GM21367 (cell line): Measurements from ENCODE around the gene CMTR1.

Experiments
- ATAC-seq: cut with Tn5 transposase; IDR thresholded peaks from one replicate; pipeline ENCODE4 v1.9.1; 2021; ENCODE audit not compliant: unreplicated experiment

Gene CMTR1

DNA sequence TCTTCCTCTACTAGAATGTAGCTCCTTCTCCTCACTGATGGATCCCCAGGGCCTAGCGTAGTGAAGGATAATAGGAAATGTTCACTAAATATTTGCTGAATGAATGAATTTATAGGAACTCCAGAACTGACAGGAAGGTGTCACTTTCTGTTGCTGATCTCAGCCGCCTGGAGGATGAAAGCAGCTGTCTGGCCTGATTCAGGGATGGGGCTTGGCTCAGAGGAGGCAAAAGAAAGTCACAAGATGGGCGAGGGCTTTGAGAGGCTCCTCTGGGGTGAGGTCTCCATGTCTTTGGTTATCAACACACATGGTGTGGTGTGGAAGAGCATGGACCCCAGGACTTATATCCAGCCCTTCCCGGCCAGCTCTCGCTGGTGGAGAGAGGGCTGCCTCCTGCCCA is 78.2 kb downstream of the CMTR1 start:
- no peak for ATAC-seq

DNA sequence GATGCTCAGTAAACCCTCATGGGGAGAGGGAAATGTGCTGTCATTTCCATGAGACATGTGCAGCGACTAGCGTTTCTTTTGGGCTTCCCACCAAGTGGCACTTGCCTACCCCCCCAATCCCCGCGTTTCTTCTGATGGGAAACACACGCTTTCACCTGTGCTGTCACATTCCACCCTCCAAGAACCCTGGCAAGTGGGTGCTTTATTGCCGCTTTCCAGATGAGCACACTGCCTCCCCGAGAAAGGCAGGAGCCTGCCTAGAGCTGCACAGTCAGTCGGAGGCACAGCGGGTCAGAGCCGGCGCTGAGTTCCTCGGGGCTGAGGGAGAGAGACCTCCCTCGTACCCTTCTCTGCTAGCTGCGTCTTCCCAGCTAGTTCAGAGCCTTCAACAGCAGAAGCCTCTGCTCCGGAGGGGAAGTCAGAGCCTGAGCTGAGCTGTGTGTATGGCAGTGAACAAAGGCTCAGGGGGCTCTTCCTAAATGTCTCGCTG is 78.9 kb downstream of the CMTR1 start:
- no peak for ATAC-seq

DNA sequence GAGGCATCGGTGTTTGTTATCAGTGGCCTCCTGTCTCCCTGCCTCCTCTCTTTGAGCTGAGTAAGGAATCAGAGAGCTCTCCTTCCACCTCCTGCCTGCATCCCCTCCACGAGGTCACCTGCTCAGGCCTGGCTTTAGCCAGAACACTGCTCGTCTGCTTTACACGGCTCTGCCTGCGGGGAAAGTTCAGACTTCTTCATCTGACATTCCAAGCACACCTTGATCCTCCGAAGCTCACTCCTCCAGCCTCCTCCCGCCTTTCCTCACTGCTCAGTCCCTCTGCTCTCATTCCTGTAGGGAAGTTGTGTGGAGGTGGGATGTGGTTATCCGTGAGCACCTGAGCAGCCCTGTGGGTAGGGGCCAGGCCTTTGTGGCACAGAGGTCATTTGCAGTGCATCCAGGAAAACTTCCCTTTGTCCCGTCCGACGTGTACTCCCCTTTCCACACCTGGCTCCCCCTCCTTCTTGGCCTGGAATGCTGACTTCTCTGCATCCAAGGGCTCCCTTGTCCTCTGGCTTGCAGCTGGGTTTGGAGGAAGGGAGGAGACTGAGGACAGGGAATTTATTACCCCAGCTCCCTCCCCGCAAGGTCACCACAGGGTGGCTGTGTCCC is 79.5 kb downstream of the CMTR1 start:
- ATAC-seq = no peak

DNA sequence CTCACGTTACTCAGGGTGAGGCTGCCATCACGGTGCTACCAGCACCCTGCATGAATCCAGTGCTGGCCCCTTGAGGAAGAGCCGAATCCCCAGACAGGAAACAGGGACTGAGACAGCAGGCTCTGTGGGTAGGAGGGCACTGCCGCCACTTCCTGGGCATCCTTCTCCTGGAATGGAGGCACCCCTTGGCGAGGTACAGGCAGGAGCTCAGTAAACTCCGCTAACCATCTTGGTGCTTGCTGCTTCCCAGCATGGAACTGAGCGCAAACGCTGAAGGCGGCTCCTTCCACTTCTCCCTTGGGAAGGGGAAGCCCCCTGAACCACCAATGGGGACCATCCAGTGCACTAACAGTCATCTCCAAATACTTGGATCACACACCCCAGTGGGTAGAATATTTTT is 80.1 kb downstream of the CMTR1 start:
- no peak for ATAC-seq

DNA sequence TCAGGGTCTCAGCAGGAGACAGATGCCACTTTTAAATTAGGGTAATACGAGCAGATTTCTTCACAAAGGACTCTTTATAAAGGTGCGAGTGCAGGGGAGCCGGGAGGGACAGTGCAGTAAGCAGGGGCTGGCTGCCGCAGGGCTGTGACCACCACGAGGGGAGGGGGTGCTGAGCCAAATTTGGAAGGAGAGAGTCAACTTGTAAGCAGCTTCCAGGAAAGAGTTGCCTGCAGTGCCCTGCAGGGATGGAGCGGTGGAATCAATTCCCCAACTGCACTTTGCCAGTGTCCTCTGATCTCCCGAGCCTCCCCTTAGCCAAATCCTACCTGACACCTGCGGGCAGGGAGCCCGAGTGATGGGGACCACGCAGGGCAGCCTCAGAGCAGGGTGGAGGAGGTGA is 80.6 kb downstream of the CMTR1 start:
- no peak for ATAC-seq

DNA sequence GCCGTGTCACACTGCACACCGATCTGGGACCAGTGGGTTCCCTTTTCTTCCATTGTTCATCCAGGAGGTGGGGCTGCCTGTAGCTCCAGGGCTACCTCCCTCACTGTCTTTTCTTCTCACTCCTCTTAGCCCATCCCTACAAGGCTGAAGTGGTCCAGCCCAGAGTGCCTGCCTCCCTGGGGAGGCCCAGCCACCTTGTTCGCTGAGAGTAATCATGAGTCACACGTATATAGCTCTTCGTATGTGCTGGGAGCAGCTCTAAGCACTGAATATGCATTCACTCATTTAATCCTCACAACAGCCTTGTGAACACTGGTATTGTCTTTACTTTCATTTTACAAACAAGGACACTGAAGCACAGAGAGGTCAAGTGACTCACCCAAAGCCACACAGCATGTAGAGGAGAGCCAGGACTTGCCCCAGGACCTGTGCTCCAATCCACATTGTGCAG is 81.3 kb downstream of the CMTR1 start:
- no peak for ATAC-seq

DNA sequence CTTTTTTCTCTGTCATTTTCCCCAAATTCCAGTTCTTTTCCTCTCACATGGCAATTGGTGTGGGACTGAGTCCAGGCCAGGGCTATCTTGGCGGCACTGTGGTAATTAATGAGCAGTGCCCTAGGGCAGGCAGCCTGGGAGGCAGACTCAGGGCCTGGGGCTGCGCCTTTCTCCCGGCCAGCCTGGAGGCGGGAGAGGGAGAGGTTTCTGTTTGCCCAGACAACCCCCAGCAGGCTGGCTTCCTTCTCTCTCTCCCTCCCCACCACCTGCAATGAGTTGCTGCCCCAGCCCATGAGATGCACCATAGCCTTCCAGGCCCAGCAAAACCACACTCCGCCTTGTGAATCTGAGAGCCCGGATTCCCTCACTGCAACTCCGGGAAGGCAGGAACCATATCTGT is 81.8 kb downstream of the CMTR1 start:
- ATAC-seq = no peak

DNA sequence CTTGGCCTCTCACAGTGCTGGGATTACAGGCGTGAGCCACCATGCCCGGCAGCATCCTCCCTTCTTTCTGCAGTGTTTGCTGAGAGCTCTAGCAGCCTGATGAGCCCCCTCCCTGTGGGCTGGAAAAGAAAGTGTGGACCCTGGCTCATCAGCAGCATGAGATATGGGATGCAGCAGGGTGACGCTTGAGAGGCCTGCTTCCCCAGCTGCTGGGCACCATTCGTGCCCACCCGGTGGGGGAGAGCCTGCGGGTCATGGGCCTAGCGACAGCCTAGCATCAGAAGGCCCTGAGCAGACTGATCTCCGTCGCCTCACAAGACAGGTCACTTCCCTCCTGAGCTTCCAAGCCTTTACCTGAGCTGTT is 82.7 kb downstream of the CMTR1 start:
- ATAC-seq = no peak

DNA sequence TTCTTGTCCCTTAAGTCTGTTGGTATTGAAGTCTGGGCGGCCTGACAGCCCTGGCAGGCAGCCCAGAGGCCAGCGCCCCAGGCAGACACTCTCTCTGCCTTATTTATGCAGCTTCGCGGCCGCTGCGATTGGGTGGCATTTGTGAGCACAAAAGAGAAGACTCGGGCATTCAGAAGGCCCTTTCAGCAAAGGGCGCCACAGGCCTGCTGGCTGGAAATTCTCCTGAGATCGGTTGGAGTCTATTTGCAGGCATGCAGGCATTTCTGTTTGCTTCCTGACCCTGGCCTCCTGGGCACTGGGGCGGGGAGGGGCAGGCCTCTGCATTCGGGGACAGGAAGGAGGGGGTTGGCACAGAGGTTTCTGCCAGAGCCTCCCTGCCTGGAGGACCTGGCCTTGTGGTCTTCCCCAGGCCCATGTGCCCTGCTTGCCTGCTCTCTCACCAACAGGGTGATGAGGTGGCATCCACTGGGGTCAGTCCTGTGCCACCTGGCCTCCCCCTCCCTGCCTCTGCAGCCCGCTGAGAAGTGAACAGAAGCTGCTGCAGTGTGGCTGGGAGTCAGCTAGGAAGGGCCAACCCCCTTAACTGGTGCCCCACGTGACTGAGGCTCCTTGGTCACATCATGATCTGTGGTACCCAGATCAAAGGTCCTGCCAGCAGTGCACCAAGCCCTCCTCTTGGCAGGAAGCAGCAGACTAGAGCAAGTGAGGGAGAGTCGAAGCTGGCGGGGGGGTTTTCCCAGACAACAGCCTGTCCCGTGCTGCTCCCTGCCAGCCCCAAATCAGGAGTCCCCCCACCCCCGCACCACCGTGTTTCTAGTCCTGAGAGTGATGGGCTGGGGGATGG is 83.3 kb downstream of the CMTR1 start:
- no peak for ATAC-seq

DNA sequence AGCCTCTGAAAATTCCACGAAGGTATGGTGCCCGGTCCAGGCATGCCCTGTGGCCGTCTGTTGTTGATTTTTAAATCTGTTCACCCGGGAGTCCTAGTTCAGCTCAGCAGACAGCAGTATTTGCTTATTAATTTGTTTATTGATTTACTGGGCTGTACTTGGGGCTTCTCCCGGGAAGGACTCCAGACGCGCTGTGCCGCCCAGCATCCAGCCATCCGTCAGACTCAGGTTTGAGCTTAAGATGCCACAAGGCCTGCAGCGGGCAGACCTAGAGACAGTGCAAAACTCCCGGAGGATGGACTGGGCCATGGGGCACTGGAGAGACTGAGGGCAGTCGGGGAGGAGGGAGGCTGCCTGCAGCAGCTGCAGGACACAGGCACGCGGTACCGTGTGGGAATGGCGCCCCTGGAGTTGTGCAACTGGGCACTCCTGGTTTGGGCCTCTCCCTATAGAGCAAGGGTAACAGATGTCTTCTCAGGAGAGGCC is 83.9 kb downstream of the CMTR1 start:
- no peak for ATAC-seq

DNA sequence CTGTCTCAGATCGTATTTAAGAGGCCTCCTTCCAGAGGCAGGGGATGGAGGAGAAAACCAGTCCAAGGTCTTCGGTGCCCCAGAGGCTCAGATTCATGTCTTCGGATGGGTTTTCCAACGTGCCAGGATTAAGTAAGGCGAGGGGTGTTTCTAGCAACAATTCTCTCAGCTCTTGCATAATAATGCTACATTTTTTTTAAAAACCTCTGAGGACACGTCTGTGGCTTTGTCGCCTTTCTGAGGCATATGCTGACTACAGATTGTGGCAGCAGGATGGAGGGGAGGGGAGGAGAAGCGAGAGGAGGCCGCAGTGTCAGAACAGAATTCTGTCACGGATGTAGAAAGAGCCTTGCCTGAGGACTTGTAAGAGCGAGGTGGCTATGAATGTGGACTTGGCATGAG is 84.4 kb downstream of the CMTR1 start:
- no peak for ATAC-seq

DNA sequence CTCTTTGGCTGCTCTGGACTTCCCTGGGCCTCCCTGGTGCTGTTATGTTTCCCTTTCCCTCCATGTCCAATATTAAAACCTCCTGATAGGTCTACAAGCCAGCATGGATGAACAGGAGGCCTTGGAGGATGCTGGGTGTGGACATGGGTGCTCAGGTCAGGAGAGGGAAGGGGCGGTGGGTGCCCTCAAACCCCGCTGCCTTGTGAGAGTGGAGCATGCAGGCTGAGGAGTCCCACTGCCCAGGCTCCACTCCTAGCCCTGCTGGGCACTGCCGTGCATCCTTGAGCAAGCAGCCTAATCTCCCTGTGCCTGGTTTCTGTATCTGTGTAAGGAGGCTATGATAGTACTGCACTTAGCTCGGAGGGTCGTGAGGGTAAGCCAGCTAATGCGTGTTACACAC is 85.1 kb downstream of the CMTR1 start:
- no peak for ATAC-seq

DNA sequence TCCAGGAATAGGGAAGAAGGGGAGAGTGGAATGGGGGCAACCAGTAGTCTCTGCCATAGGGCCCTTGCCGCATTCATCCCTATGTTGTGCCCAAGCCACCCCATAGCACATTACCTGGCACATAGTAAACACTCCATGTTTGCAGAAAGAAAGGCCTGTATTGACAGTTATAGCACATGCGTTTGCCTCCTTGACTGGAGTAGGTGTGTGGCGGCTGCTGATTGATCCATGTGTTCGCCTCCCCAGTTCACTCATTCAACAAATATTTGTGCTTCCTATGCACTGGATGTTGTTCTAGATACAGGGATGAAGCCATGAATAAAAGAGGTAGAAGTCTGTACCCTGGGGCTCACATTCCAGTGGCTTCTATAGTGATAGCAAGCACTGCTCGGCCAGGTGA is 86.4 kb downstream of the CMTR1 start:
- ATAC-seq = no peak

DNA sequence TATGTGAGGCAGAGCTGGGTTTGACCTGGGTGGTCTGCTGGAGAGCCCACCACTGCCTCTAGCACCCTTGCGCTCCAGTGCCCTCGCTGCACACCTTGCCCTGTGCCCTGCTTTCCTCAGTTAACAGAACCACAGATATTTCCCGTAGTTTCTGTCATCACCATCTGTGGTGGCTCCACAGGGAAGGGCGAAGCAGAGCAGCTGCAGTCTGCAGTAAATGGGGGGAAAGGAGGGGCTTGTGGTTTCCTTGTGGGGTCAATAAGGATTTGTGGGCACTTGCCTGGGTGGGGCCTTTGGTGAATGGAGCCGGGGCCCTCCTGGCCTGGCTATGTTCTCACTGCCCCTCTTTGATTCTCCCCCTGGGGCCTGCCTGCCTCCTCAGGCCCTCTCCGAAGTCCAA is 87.9 kb downstream of the CMTR1 start:
- no peak for ATAC-seq

DNA sequence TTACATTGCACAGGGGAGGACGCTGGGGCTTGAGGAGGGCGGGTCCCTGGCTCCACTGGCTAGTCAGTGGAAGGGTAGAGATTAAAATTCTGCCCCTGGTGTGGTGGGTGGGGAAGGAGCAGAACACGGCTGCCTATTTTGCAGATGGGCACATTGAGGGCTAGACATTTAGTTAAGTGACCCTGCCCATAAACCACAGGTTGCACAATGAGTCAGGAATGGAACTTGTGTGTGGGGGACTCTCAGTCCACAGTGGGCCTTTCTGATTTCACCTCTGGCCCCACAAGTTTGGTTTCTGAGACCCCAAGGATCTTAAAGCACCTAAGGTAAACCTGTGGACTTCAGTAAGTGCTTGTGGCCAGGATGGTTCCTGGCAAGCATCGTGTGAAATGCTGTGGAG is 88.7 kb downstream of the CMTR1 start:
- ATAC-seq = no peak

DNA sequence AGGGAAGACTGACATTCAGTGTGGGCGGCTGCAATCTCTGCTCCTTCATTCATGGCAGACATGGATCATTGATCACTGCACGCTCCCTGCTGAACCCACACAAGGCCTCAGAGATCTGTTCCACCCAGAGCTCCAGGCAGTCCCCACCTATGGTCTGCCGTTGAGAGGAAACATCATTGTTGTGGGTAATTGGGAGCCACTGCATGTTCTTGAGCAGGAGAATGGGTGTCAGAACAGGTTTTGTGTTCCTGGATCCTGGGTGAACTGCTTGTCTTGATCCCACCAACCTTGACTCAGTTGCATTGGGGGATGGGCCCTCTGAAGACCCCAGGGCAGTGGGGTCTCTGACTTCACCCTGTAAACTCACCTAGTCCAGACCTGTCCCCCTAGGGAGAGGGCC is 89.8 kb downstream of the CMTR1 start:
- ATAC-seq = no peak

DNA sequence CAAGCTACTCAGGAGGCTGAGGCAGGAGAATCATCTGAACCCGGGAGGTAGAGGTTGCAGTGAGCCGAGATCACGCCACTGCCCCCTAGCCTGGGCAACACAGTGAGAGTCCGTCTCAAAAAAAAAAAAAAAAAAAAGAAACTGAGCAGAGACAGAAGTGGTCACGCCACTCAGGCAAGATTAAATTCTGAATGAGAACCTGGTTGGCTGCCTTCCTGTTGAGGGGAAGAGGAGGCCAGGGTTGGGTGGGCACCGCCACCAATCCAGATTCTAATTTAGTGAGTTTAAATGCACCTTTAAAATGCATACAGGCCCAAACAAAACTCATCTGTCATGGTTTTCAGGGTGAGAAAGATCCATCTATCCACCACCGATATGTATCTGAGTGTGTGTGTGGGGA is 90.4 kb downstream of the CMTR1 start:
- no peak for ATAC-seq

DNA sequence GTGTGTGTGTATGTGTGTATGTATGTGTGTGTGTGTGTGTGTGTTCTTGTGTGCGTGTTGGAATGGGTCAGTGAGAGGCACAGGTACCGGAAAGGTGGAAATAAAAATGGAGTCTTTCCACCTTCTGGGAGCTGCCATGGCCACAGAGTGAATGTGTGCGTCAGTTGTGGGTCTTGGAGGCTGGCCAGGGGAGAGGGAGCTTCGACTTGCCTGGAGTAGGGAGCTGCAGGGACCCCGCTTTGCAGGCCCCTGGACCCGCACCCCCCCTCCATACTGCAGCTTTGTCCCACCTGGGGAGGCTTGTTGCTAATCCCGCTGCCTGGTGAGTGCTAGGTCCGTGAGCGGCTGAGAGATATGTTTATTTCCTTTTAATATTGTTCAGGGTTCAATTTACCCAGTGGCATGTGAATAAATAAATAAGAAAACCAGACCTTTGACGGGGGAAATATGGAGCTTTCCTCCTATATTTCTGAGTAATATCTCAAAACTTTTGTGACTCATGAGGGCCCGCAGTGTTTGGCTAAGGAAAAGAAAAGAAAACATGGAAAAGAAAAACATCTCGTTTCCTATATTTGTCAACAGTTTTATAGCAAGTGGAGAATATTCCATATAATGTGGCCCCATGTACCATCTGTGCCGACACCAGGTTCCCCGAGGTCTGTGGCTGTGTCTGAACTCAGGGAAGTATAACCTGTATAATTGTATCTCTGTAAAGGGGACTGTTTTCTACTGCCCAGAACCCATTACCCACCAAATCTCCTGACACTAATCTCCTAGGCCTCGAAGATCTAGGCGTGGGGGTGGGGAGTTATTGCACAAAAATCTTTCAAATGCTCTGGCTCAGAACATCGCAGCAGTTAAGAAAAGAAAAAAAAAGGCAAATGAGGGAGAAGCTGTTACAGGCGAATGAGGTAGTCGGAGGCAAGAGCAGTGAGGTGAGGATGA is 91.3 kb downstream of the CMTR1 start:
- ATAC-seq = no peak

DNA sequence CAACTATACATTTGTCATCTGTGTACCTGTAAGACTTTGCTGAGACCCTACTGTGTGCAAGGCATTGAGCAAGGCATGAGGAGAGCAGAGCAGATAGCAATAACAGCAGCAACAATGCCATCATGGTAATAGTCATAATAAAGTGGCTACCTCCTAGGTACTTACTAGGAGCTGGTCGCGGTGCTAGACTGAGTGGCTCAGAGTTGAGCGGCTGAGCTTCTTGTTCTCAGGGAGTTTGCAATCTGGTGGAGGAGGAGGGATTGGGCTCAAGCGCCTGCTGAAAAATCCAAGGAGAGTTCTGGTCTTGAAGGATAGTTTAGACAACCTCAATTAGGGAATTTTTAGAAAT is 91.9 kb downstream of the CMTR1 start:
- no peak for ATAC-seq

DNA sequence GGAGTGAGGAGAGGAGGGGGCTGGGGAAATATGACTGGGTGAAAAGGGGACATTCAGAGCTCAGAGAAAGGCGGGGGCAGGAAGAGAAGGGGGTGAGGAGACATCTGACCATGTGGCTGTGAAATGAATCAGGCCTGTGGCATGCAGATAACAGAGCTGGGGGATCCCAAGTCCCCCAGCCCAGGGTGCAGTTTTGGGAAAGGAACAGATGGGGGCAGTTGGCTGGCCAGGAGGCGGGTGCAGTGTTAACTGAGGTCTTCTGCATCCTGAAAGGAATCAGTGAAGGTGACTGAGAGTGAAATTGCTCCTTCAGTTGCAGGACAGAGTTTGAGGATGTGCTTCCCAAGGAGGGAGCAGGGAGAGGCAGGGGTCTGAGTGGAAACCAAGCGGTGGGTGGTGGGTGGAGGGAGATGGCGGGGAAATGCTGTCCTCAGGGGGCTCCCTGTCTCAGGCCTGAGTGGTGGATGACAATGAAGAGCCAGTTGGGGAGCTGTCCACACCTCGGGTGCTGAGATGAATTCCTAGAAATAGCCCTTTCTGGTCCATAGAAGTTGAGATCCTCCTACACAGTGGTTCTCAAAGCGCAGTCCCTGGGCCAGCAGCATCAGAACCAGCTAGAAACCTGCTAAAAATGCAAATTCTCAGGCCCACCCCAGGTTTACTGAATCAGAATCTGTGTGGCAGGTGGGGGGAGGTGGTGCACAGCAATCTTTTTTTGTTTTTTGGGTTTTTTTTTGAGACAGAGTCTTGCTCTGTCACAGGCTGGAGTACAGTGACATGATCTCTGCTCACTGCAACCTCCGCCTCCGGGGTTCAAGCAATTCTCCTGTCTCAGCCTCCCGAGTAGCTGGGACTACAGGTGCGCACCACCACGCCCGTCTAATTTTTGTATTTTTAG is 92.7 kb downstream of the CMTR1 start:
- no peak for ATAC-seq
